Measurements from ENCODE around the gene RHOT2.

The RHOT2 gene

DNA sequence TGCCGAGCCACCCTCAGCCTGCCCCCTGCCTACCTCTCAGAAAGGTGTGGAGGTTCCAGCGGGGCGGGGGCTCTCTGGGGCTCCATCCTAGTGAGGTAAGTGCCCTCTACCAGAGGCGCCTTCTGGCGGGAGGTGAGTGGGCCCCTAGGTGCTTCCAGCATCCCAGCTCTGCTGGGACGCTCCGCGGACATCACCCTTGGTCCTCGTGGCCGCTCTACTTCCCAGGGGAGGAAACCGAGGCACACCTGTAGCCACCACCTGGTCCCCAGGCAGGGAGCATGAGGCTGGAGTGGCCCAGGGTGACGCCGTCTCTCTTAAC is 24.9 kb upstream of the RHOT2 start:
- DNase-seq (ENCODE audit: low read depth): no peak
- H3K4me3 ChIP-seq (ENCODE audit: low read depth, low read length): peak overlapping the region; percentile 93
- TF ChIP-seq, protein P1, sequence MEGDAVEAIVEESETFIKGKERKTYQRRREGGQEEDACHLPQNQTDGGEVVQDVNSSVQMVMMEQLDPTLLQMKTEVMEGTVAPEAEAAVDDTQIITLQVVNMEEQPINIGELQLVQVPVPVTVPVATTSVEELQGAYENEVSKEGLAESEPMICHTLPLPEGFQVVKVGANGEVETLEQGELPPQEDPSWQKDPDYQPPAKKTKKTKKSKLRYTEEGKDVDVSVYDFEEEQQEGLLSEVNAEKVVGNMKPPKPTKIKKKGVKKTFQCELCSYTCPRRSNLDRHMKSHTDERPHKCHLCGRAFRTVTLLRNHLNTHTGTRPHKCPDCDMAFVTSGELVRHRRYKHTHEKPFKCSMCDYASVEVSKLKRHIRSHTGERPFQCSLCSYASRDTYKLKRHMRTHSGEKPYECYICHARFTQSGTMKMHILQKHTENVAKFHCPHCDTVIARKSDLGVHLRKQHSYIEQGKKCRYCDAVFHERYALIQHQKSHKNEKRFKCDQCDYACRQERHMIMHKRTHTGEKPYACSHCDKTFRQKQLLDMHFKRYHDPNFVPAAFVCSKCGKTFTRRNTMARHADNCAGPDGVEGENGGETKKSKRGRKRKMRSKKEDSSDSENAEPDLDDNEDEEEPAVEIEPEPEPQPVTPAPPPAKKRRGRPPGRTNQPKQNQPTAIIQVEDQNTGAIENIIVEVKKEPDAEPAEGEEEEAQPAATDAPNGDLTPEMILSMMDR (IDR thresholded peaks at IDR 0.05; ENCODE audit: insufficient read depth, low read depth, low read length, missing control alignments): no peak

DNA sequence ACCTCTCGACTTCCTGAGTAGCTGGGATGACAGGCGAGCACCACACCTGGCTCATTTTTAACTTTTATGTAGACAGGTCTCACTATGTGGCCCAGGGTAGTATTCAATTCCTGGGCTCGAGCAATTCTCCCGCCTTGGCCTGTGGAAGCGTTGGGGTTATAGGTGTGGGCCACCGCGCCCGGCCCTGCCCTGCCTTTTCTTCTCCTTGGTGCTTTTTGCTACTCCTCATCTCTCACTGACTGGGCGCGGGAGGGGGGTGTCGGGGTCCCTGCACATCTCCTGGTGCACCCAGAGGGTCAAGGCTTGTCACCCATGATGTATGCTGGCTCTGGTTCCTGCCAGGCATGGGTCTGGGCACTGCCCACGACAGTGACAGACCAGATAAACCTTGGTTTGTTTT is 23.4 kb upstream of the RHOT2 start:
- TF ChIP-seq, protein P1 (IDR thresholded peaks at IDR 0.05; ENCODE audit: insufficient read depth, low read depth, low read length, missing control alignments): no peak
- DNase-seq (ENCODE audit: low read depth): no peak
- no peak overlapping the region for H3K4me3 ChIP-seq (ENCODE audit: low read depth, low read length)

DNA sequence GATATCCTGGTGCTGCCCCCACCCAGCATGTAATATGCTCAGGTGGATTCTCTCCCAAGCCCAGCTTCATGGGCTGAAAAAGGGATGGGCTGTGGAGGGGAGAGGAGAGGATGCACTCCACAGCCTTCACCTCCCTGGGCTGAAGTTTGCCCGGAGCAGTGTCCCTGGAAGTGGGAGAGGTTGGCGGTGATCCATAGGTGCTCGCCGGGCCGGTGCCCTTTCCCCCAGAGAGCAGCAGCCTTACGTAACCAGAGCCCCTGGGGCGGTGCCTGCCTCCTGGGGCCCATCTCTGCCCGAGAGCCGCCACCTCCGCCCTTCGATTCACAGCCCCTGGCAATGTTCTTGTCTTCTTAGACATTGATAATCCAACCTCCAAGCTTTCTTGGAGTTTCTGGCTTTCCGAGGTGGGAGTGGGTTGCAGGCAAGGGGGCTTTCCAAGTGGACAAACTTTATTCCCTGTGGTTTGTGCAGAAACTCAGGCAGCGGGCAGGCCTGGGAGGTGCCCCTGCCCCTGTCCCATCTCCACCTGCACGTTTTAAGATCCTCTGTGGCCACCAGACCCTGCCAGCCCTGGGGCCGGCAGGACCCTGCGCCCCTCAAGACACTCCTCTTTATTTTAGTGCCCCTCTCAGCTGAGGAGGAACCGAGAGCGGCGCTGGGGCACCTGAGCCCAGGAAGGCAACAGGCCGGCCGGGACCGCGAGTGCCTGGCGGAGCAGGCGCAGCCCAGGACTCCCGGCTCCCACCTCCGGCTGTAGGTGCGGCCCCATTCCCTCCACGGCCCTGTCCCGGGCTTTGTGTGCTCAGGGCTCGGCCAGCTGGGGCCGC is 21.9 kb upstream of the RHOT2 start:
- DNase-seq (ENCODE audit: low read depth): no peak
- TF ChIP-seq, protein P1 (IDR thresholded peaks at IDR 0.05; ENCODE audit: insufficient read depth, low read depth, low read length, missing control alignments): no peak
- H3K4me3 ChIP-seq (ENCODE audit: low read depth, low read length): no peak overlapping the region

DNA sequence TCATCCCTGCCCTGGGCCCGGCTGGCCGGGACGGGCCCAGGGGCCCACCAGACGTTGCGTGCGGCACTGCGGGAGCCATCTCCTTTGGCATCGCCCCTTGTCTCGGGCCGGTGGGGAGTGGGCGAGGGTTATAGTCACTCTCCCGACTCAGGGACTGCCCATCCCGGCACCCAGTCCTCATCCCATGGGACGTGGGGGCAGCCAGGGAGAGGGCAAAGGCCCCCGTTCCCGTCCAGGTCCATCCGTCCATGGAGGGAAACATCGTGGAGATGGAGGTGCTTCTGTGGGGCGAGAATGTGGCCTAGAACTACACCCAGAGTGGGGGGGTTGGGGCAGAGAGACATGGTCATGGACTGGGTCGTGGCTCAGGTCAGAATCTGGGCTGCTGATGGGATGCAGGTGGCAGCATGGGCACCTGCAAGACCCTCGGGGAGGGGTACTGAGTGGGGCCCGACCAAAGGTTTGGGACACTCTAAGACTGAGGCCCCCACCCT is 21.2 kb upstream of the RHOT2 start:
- DNase-seq (ENCODE audit: low read depth): no peak
- H3K4me3 ChIP-seq (ENCODE audit: low read depth, low read length): no peak overlapping the region
- TF ChIP-seq, protein P1 (IDR thresholded peaks at IDR 0.05; ENCODE audit: insufficient read depth, low read depth, low read length, missing control alignments): no peak

DNA sequence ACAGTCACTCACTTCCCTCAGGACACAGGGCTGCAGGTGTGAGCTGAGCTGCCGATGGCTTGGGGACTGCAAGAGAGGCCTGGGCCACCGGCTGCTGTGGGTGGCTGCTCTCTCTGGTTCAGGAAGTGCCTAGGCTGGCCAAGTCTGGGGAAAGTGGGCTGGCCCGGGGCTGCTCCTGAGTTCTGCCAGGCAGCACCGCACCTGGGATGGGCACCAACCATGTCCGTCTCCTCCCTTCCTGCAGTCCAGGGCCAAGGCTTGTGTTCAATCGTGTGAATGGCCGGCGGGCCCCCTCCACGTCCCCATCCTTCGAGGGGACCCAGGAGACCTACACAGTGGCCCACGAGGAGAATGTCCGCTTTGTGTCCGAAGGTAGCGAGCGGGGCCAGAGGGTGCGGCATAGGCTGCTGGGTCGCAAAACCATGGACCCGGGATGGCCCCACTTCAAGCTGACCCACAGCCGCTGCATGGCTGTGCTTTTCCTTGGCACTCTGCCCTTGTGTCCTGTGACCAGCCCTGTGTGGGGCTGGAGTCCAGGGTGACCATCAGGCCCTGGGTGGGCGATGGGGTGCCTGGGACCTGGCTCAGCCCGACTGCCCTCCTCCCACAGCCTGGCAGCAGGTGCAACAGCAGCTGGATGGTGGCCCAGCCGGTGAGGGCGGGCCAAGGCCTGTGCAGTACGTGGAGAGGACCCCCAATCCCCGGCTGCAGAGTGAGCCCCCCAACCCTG is 20.6 kb upstream of the RHOT2 start:
- peak overlapping the region; percentile 75 for H3K4me3 ChIP-seq (ENCODE audit: low read depth, low read length)
- no peak for DNase-seq (ENCODE audit: low read depth)
- TF ChIP-seq, protein P1 (IDR thresholded peaks at IDR 0.05; ENCODE audit: insufficient read depth, low read depth, low read length, missing control alignments): no peak

DNA sequence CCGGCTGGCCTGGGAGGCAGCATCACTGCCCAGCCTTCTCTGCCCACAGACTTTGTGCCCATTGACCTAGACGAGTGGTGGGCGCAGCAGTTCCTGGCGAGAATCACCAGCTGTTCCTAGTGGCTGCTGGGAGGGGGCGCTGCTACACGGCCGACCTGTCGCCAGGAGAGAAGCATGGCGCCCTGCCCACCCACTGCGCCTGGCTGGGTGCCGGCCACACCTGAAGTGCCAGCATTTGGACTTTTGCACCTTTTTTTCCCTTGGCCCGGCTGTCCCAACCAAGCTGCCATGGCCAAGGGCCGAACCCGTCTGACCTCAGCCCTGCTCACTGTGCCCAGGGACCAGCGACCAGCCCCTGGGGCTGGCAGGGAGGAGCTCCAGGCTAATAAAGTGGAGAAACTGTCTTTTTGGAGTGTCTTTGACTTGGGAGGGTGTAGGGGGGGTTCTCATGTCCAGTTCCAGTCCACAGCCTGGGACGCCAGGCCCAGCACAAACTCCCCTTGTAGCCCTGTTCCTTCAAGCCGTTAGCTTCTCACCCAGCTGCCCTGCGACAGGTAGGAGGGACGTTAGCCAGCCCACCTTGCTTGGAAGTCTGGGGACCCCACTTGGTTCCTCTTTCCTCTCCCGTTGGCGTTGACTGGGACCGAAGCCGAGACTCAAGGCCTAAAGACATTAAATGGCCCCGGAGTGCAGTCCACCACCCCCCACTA is 19.7 kb upstream of the RHOT2 start:
- H3K4me3 ChIP-seq (ENCODE audit: low read depth, low read length): peak overlapping the region; percentile 75
- TF ChIP-seq, protein P1 (IDR thresholded peaks at IDR 0.05; ENCODE audit: insufficient read depth, low read depth, low read length, missing control alignments): peak; percentile 73
- DNase-seq (ENCODE audit: low read depth): peak; percentile 76
